Naive B cell (primary cell): Measurements from ENCODE around the gene DIAPH2. TPM values are rescaled to one million over a fixed set of nuclear protein-coding genes. Genes with fewer than 3 reads are reported as not detected.
"Not testable (repeated sequence)": the region's sequence is repeated elsewhere in the genome, so short reads cannot be mapped to it uniquely, and the experiment has no call there.

Source experiments
- ATAC-seq, 2 donors: fragments of 150-1000 bp; cut with Tn5 transposase; 2 replicates each; pipeline ENCODE4 v1.10.0; 2021; ENCODE audit warnings: low read depth in 2 of 2, mild to moderate bottlenecking in 2 of 2, moderate library complexity in 2 of 2
- DNase-seq: peaks from one replicate; pipeline ENCODE4 v3.0.0; 2022
- H3K27ac Mint-ChIP-seq, 6 donors: one replicate each; pipeline ENCODE4 v1.8.0; 2020 to 2022; ENCODE audit warnings: mild to moderate bottlenecking in 6 of 6, mixed read lengths in 6 of 6, moderate library complexity in 5 of 6, inconsistent platforms in 2 of 6
- H3K27me3 Mint-ChIP-seq, 3 donors: one replicate each; pipeline ENCODE4 v1.8.0; 2021 to 2022; ENCODE audit warnings: mixed read lengths in 3 of 3, mild to moderate bottlenecking in 1 of 3
- H3K36me3 Mint-ChIP-seq, 2 donors: one replicate each; pipeline ENCODE4 v1.8.0; 2020 to 2022; ENCODE audit warnings: mixed read lengths in 2 of 2, inconsistent platforms in 1 of 2, mild to moderate bottlenecking in 1 of 2
- H3K4me1 Mint-ChIP-seq, 3 donors: one replicate each; pipeline ENCODE4 v1.8.0; 2020 to 2022; ENCODE audit warnings: mixed read lengths in 3 of 3, inconsistent platforms in 1 of 3, mild to moderate bottlenecking in 1 of 3, moderate library complexity in 1 of 3
- H3K4me3 Mint-ChIP-seq, 8 donors: one replicate each; pipeline ENCODE4 v1.8.0; 2020 to 2022; ENCODE audit warnings: mild to moderate bottlenecking in 8 of 8, mixed read lengths in 8 of 8, moderate library complexity in 8 of 8, inconsistent platforms in 2 of 8
- H3K9me3 Mint-ChIP-seq, 7 donors: one replicate each; pipeline ENCODE4 v1.8.0; 2020 to 2022; ENCODE audit warnings: mixed read lengths in 7 of 7, mild to moderate bottlenecking in 5 of 7, inconsistent platforms in 2 of 7, moderate library complexity in 1 of 7
- polyA plus RNA-seq, 6 donors: library from polyadenylated mRNA; unstranded; fragments of 300-500 nt; fragmentation: Illumina TruSeq; gene quantifications; one replicate each; pipeline ENCODE4 v1.2.3, GENCODE V29; 2021; ENCODE audit warnings: low read depth in 6 of 6

Gene DIAPH2
- polyA plus RNA-seq, 6 donors from 2014 or later, result 6.4 to 15.2 (median 9.9) TPM

DNA sequence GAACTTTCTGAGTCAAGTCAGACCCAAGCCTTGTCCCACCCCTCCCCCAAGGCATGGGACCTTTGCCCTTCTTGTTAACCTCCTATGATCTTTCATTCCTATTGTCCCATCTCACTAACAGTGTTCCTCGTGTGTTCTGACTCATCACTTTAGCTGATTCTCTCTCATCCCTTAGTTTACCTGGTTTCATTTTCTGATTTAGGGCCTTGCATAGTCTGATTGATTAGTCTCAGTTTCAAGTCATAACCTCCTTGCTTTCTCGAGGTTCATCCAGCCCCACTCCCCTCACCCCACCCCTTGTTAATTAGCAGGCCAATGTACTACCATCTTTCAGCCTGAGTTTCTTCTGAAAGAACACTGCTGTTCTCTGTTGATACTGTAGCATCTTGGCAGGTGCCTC, 716.5 kb downstream of the DIAPH2 start:
- no peak for ATAC-seq
- Mint-ChIP-seq H3K4me3 (no peak overlapping the region), H3K27me3 (no peaks in the 10 kb centered on the region), H3K27ac (no peak overlapping the region), H3K36me3 (no peaks in the 10 kb centered on the region), H3K4me1 (peaks cover 0 to 4% (median 0%) of the 10 kb centered on the region in 3 donors), H3K9me3 (no peaks in the 10 kb centered on the region)
- no peak for DNase-seq

DNA sequence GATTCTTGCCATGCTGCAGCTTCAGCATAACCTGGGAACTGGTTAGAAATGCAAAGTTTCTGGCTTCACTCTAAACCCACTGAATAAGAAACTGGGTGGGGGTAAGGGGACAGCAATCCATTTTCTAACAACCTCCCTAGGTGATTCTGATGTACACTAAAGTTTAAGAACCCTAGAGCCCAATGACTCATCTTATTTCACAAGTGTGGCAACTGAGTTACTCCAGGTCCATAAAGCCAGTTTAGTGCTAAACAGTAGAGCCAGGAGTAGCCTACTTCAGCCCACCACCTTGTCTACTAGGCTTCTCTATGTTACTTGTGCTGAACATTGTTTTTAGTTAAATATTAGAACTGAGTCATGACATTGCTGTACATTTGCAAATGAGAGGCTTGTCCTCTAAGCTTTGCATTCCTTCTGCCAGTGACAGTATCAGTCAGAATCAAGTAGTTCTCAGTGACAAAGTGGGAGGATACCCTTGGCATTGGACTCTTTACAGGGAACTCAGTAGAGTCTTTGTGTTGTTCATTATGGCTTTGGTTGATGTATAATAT, 717.0 kb downstream of the DIAPH2 start:
- no peak overlapping the region for H3K4me3 Mint-ChIP-seq
- no peak overlapping the region for H3K27ac Mint-ChIP-seq
- ATAC-seq (no peak), DNase-seq (no peak)
- no peaks in the 10 kb centered on the region for H3K36me3 Mint-ChIP-seq
- no peaks in the 10 kb centered on the region for H3K27me3 Mint-ChIP-seq
- peaks cover 0 to 4% (median 0%) of the 10 kb centered on the region in 3 donors for H3K4me1 Mint-ChIP-seq
- H3K9me3 Mint-ChIP-seq, result no peaks in the 10 kb centered on the region

DNA sequence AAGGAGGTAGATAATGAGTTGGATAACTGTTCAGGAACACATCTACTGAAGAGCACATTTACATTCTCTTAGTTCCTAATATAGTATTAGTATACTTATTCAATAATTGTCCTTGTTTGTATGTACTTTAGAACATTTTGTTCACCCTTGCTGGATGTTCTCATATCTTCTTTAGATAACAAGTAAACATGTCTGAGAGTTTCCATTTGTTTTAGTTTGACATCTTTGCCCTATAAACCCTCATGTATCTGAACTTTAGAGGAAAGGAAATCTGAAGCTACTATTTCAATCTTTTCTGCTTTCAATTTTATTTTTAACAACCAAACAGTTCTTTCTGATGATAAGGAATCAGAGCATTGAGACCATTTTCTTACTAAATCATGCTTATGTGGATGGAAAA, 717.7 kb downstream of the DIAPH2 start:
- no peaks in the 10 kb centered on the region for H3K9me3 Mint-ChIP-seq

DNA sequence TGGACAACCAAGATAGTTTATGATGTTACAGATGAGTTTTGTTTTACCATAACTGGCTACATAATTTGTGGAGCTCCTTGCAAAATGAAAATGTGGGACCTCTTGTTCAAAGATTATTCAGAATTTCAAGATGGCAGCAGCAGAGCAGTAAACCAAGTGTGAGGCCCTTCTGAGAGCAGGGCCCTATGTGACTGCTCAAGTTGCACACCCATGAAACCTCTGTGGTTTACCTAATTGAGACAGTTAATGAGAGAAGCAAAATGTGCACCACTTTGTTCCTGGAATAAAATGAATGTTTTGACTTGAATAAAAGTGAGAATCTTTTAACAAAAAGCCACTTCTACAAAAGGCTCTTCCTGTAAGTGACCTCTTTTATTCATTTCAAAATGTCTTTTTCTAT, 718.3 kb downstream of the DIAPH2 start:
- Mint-ChIP-seq H3K36me3 (no peaks in the 10 kb centered on the region), H3K27me3 (no peaks in the 10 kb centered on the region), H3K27ac (no peak overlapping the region), H3K9me3 (no peaks in the 10 kb centered on the region), H3K4me1 (peaks cover 0 to 4% (median 0%) of the 10 kb centered on the region in 3 donors), H3K4me3 (no peak overlapping the region)
- ATAC-seq (no peak), DNase-seq (no peak)

More for the DNA sequence above, 717.7 kb downstream of the DIAPH2 start:
- H3K36me3 Mint-ChIP-seq, result no peaks in the 10 kb centered on the region
- no peak for DNase-seq
- no peak overlapping the region for H3K4me3 Mint-ChIP-seq
- ATAC-seq, result no peak
- no peak overlapping the region for H3K27ac Mint-ChIP-seq
- H3K27me3 Mint-ChIP-seq, result no peaks in the 10 kb centered on the region
- peaks cover 0 to 4% (median 0%) of the 10 kb centered on the region in 3 donors for H3K4me1 Mint-ChIP-seq

DNA sequence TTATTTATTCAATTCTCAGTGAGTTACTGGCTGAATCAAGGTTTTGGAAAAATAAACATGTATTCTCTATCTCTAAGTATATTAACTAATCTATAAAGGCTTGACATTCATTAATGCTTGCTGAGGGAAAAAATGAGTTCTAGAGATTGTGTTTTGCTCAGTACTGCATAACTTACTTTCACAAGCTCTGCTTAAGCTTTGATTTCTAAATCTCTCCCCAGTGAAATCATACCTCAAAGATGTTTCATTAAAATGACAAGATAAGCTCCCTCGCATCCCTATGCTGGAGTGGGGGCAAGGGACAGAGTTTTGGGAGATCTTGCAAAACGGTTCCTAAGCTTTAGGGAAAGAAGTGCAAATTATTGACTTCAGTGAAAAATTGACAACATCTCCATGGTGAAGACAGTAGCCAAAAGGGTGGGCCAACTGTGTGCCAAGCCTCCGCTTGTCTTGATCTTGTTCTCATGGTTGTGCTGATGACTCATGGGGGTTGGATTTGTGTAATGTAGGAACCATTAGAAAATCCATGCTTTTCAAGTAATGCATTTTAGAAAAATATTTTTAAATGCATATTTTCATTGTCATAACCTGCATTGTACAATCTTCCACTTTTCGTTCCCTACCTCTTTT, 720.5 kb downstream of the DIAPH2 start:
- no peak overlapping the region for H3K4me3 Mint-ChIP-seq
- no peak for ATAC-seq
- no peak overlapping the region for H3K27ac Mint-ChIP-seq
- H3K4me1 Mint-ChIP-seq, result peaks cover 0 to 4% (median 0%) of the 10 kb centered on the region in 3 donors
- no peaks in the 10 kb centered on the region for H3K27me3 Mint-ChIP-seq
- H3K36me3 Mint-ChIP-seq, result peaks cover 9 to 11% of the 10 kb centered on the region in 2 donors
- no peak for DNase-seq
- H3K9me3 Mint-ChIP-seq, result peaks cover 4 to 12% (median 7%) of the 10 kb centered on the region in 7 donors

DNA sequence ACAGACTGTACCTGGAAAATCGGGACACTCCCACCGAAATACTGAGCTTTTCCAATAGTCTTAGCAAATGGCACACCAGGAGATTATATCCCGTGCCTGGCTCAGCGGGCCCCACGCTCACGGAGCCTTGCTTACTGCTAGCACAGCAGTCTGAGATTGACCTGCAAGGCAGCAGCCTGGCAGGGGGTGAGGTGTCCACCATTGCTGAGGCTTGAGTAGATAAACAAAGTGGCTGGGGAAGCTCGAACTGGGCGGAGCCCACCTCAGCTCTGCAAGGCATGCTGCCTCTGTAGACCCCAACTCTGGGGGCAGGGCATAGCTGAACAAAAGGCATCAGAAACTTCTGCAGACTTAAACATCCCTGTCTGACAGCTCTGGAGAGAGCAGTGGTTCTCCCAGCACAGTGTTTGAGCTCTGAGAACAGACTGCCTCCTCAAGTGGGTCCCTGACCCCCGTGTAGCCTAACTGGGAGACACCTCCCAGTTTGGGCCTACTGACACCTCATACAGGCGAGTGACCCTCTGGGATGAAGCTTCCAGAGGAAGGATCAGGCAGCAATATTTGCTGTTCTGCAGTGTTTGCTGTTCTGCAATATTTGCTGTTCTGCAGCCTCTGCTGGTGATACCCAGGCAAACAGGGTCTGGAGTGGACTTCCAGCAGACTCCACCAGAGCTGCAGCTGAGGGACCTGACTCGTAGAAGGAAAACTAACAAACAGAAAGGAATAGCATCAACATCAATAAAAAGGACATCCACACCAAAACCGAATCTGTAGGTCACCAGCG, 725.2 kb downstream of the DIAPH2 start:
- H3K27me3 Mint-ChIP-seq, DNase-seq, H3K4me1 Mint-ChIP-seq, H3K4me3 Mint-ChIP-seq, ATAC-seq: not testable (repeated sequence)
- Mint-ChIP-seq H3K27ac (peak overlapping the region in 1 of 6 donors; percentile 46), H3K9me3 (peaks cover 4 to 19% (median 10%) of the 10 kb centered on the region in 7 donors), H3K36me3 (peaks cover 9 to 11% of the 10 kb centered on the region in 2 donors)

DNA sequence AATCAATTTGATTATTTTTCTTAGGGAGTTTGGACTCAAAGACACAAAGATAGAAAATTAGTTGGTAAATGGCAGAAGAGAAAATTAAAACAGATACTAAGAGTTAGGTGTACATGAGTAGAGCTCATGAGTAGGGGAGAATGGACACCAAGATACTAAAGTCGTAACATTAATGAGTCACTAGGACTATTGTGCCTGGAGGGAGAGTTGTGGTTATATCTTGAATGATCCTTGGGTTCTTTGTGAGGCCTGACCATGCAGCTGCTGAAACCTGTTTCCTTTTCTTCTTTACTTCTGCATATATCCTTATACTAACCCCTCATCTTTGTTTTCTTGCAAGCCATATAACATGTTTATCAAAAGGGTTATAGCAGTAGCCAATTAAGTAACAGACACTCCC, 731.8 kb downstream of the DIAPH2 start:
- Mint-ChIP-seq H3K9me3 (peaks cover 0 to 8% (median 0%) of the 10 kb centered on the region in 7 donors), H3K27ac (no peak overlapping the region), H3K36me3 (no peaks in the 10 kb centered on the region), H3K4me3 (no peak overlapping the region), H3K4me1 (no peaks in the 10 kb centered on the region), H3K27me3 (no peaks in the 10 kb centered on the region)
- DNase-seq, result no peak
- ATAC-seq, result no peak

DNA sequence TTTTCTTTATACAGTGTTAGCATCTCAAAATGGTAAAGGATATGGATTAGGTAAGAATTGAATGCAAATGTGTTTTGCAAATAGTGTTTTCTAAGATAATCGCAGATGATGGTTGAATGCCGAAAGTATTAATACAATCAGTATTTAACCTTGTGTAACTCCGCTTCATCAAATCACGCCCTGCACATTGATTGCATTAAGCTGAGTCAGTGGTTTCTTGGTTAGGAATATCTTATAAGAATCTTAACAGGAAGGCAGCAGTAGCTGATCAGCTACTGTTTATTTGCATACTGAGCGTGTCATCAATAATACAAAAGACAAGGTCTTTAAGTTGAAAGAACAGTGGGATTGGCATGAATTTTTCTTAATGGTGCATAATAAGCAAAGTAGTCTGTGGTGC, 744.5 kb downstream of the DIAPH2 start:
- Mint-ChIP-seq H3K36me3 (peaks cover 0 to 19% of the 10 kb centered on the region in 2 donors), H3K4me3 (no peak overlapping the region), H3K4me1 (no peaks in the 10 kb centered on the region), H3K27ac (no peak overlapping the region), H3K9me3 (no peaks in the 10 kb centered on the region), H3K27me3 (no peaks in the 10 kb centered on the region)
- ATAC-seq (no peak), DNase-seq (no peak)

DNA sequence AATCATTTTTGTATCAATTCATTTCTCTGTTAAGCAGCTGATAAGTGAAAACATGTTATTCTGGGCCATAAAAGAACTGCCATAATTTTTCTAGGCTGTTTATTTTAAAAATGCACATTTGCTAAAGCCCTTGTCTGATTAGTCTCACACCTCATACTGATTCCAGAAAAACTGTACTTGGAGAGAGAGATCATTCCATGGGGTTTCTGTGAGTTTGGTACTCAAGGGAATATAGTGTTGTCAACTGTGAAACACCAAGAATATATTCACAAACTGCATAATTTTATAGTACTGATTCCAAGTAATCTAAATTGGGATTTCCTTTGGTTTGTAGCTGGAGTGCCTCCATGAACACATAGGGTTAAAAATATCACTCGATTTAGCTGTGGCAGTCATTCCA, 746.6 kb downstream of the DIAPH2 start:
- Mint-ChIP-seq H3K4me3 (no peak overlapping the region), H3K27me3 (no peaks in the 10 kb centered on the region), H3K36me3 (peaks cover 0 to 19% of the 10 kb centered on the region in 2 donors), H3K9me3 (no peaks in the 10 kb centered on the region), H3K27ac (peak overlapping the region in 1 of 6 donors; percentile 29), H3K4me1 (no peaks in the 10 kb centered on the region)
- ATAC-seq (no peak), DNase-seq (no peak)

DNA sequence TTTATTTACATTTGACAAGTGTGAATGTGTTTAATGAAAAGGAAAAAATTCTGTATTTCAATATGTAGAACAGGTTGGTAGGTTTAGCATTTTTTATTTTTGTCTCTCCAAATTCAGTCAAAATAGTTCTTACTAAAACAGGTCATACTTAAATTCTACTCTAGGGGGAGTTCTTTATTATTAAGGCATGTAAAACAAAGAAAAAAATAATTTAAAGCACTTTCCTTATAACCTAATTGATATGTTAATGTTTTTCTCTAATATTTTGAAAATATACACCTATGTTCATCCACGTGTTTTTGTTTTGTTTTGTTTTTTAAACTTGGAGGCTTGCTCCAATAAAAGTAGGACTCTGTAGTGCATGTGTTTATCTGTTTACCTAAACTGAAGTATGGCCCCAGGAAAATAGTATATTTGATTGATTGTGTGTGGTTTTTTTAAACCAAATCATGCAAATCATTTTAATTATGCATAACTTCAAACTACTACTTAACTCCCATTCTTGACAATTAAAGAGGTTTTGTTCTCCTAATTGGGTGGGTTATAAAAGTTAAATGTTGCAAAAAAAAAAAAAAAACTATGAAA, 761.7 kb downstream of the DIAPH2 start:
- no peak for ATAC-seq
- no peak overlapping the region for H3K4me3 Mint-ChIP-seq
- DNase-seq, result no peak
- H3K27me3 Mint-ChIP-seq, result no peaks in the 10 kb centered on the region
- H3K27ac Mint-ChIP-seq, result no peak overlapping the region
- H3K36me3 Mint-ChIP-seq, result no peaks in the 10 kb centered on the region
- H3K4me1 Mint-ChIP-seq, result no peaks in the 10 kb centered on the region
- H3K9me3 Mint-ChIP-seq, result peaks cover 0 to 2% (median 0%) of the 10 kb centered on the region in 7 donors

DNA sequence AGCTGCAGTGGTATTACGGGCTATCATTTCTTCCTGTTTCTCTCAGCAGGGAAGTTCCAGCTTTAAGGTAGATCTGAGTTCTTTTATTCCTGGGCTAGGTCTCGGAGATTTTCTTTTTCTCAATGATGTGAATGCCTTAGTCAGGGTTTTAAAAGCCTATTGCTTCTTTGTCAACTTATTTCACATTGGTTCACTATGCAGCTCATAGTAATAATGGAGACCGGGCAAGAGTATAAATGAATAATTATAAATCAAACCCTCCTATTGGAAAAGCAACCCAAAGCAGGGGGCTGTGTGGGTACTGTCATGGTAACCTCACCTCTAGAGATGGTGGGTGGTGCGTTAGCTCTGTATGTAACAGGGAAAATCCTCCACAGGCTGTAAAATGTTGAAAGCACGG, 762.7 kb downstream of the DIAPH2 start:
- no peaks in the 10 kb centered on the region for H3K4me1 Mint-ChIP-seq
- no peak overlapping the region for H3K4me3 Mint-ChIP-seq
- DNase-seq (no peak), ATAC-seq (no peak)
- H3K27me3 Mint-ChIP-seq, result no peaks in the 10 kb centered on the region
- no peak overlapping the region for H3K27ac Mint-ChIP-seq
- peaks cover 0 to 2% (median 0%) of the 10 kb centered on the region in 7 donors for H3K9me3 Mint-ChIP-seq
- H3K36me3 Mint-ChIP-seq, result no peaks in the 10 kb centered on the region

DNA sequence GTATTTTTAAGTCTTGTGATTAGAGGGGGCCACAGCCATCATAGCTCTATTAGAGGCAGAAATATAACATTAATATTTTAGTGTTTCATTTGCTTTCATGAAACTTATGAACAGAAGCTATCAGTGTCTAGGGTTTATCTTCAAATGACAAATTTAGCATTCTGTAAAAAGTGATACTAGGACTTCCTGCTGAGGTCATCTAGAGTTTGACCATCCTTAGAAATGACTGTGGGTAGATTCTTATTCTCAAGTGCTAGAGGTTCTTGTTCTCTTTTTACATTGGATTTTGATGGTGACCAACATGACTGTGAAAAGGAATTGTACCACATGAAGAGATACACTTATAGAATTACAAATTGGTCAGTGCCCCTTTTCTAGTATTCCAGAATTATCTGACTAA, 767.6 kb downstream of the DIAPH2 start:
- H3K9me3 Mint-ChIP-seq, result peaks cover 0 to 1% (median 0%) of the 10 kb centered on the region in 7 donors
- no peak overlapping the region for H3K27ac Mint-ChIP-seq
- no peaks in the 10 kb centered on the region for H3K27me3 Mint-ChIP-seq
- no peak overlapping the region for H3K4me3 Mint-ChIP-seq
- ATAC-seq (no peak), DNase-seq (no peak)
- no peaks in the 10 kb centered on the region for H3K4me1 Mint-ChIP-seq
- H3K36me3 Mint-ChIP-seq, result no peaks in the 10 kb centered on the region

DNA sequence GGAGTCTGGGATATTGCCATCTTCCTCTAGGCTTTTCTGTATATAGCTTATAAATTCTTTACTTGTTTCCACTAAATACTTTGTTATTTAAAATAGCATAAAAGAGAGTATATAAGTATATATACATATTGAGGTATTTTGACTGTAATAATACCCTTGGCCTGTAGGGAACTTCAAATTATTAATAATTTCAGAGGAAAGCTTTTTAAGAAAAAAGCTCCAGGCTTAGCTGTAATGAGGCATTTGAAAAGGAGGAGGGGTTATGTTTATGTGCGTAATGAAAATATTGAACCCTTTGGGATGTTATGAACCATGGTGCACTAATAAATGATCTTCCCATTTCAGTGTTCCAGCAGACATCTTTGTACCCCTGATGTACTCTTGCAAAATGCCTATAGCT, 777.1 kb downstream of the DIAPH2 start:
- Mint-ChIP-seq H3K27ac (no peak overlapping the region), H3K36me3 (no peaks in the 10 kb centered on the region), H3K9me3 (no peaks in the 10 kb centered on the region), H3K27me3 (no peaks in the 10 kb centered on the region), H3K4me1 (no peaks in the 10 kb centered on the region), H3K4me3 (no peak overlapping the region)
- DNase-seq, result no peak
- no peak for ATAC-seq

DNA sequence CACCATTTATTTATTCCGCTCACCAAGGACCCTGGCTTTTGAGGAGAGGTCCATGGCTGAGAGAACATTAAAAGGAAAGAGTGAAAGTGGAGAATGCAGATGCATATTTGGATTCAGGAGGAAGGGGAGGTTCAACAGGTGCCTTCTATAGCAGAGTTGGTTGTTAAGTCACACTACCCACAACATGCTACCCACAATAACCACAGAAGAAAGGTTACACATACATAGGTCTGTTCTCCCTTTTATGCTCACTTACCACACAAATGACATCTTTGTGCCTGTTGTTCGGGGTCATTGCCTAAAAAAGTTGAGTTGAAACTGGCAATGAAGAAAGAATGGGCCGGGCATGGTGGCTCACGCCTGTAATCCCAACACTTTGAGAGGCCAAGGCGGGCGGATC, 786.4 kb downstream of the DIAPH2 start:
- H3K4me3 Mint-ChIP-seq, result no peak overlapping the region
- no peaks in the 10 kb centered on the region for H3K4me1 Mint-ChIP-seq
- H3K36me3 Mint-ChIP-seq, result no peaks in the 10 kb centered on the region
- ATAC-seq (no peak), DNase-seq (no peak)
- H3K27me3 Mint-ChIP-seq, result no peaks in the 10 kb centered on the region
- H3K9me3 Mint-ChIP-seq, result no peaks in the 10 kb centered on the region
- peak overlapping the region in 1 of 6 donors; percentile 54 for H3K27ac Mint-ChIP-seq
